Left cardiac atrium (tissue), 4 donors: ENCODE results near the gene ZPBP. TPM values are rescaled to one million over a fixed set of nuclear protein-coding genes. Genes with fewer than 3 reads are reported as not detected.

Experiments
- ATAC-seq, 2 donors: fragments of 200-7000 bp; cut with Tn5 transposase; one replicate each; pipeline ENCODE4 v1.9.1; 2020; ENCODE audit warnings: mild to moderate bottlenecking in 2 of 2, moderate library complexity in 2 of 2
- DNase-seq: peaks from one replicate; pipeline ENCODE4 v3.0.0-alpha.2; 2020
- intact Hi-C, 2 donors: fragments of 100-400 bp; cut with DNase I; formaldehyde crosslinking; loops; one replicate each; pipeline versions ENCODE4 v1.14.1 to v1.15.1; 2022 to 2023
- long read RNA-seq: library from polyadenylated mRNA; unstranded; transcript quantifications from one replicate; pipeline ENCODE4 v2.0.0, GENCODE V29; 2021
- total RNA-seq, 2 donors: library from RNA; stranded (reverse); fragmentation: NEBNext Ultra II Directional; extraction: Animal tissue kit (Norgen Biotek cat#: 25700); gene quantifications; one replicate each; pipeline ENCODE4 v1.2.1, GENCODE V29; 2021
- donor health status: DM: no; HTN: yes; CAD: no.
- donor health status: DM: no; HTN: yes; CAD: no; lungs with severe emphysema.
- donor health status: DM: yes; HTN: yes; CAD: no.
- donor health status: Dilated cardiomyopathy.

Gene ZPBP, protein sequence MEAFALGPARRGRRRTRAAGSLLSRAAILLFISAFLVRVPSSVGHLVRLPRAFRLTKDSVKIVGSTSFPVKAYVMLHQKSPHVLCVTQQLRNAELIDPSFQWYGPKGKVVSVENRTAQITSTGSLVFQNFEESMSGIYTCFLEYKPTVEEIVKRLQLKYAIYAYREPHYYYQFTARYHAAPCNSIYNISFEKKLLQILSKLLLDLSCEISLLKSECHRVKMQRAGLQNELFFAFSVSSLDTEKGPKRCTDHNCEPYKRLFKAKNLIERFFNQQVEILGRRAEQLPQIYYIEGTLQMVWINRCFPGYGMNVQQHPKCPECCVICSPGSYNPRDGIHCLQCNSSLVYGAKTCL
- not detected for total RNA-seq
- long read RNA-seq: 0 reads

DNA sequence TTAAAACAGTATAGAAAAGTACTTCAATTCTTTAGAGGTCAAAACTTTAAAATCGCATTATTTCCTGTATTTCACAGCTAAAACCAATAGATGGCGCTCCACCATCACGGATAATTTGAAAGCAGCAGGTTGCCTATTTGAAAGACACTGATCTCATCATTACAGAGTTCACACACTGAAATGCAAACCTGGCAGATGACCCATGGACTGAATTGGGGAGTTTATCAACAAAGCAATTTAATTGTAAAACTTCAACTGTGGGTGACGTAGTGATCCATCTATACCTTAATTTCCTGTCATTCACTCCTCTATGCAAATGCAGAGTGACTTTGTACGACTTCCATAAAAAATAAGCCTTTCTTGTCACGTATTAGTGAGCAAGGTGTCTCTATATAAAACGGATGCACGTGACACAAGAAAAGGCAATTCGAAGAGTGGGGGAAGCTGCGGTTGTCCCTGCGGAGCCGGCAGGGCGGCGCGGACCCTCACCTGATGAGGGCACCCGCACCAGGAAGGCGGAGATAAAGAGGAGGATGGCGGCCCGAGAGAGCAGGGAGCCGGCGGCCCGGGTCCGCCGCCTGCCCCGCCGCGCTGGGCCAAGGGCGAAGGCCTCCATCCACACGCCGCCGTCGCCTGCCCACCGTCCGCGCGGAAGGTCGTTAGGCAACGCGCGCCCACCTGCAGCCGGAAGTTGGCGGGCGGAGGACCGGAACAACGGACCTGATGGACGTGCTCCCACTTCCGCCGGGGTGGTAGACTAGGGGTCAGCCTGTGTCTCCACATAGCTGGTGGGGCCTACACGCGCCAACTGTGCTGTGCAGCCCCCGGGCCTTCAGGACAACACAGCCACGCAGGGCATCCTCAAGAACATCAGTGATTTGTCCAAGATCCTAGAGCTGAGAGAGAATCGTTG lies at the start of gene ZPBP:
Gene ZPBP (minus strand): TSS at position 668 of the 913 bp plus-strand sequence. CDS start 52 bp downstream, at position 616.
- peak; percentile 22 for DNase-seq
- intact Hi-C loops: loop anchor here in 1 of 2 donors (5.0 to 10.0 kb wide), 3 partner anchors 582 to 1274 kb away; no protein-coding TSS in a partner anchor
- ATAC-seq: peak; percentile 71 to 76

DNA sequence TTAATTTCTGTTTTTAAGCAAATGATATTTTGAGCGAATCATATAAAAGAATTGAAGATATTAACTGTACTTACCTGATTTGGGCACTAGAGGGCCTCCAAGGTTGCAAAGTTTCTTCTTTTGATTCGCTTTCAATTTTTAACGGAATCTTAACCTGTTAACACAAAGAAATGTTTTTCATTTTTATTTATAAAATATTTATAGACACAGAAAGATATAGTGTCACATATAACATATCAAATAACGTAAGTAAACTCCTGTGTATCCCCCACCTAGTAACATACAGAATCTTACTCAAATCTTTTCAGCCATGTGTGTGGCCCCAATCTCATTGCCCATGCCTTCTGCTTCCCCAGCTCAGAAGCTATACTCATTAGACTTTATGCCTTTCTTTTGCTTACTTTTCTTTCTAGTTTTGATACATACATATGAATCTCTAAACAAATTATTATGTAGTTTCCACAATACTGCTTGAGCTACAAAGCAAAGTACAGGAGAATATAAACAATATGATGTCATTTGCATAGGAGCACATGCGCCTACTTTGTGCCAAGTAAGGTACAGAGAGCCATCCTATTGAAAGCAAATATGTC lies 49.5 kb upstream of the ZPBP start:
- DNase-seq (no peak), ATAC-seq (no peak)
- intact Hi-C loops: loop anchor here (2.0 to 10.0 kb wide), 3 partner anchors 272 to 1020 kb away; no protein-coding TSS in a partner anchor

DNA sequence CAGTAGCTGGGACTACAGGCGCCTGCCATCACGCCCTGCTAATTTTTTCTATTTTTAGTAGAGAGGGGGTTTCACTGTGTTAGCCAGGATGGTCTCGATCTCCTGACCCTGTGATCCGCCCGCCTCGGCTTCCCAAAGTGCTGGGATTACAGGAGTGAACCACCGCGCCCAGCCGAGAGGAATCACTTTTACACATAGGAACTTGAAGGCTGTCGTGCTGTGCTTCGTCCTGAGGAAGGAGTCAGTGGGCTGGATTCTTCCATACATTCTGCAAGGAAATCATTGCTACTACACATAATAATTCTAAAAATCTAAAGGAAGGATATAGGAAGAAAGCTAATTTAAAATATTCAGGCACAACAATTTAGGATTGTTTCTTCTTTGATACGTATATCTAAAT lies 48.8 kb upstream of the ZPBP start:
- no peak for ATAC-seq
- intact Hi-C loops: loop anchor here (2.0 to 10.0 kb wide), 3 partner anchors 273 to 1020 kb away; no protein-coding TSS in a partner anchor
- DNase-seq: no peak

DNA sequence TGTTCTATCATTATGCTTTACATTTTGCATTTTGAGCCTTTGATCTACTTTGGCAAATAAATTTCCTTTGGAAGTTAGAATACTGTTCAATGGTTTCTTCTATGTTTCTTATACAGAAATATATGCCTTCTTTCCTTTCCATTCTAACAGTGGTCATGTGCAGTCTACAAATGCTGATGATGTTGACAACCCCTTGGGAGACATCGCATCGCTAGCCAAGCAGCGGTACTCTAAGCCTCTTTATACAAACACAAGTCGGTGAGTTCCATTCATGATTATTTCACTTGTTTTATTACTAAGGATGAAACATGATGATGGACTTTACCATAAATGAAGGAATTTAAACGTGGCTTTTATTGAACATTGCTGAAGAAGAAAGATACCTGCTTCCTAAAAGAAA lies 48.1 kb upstream of the ZPBP start:
- intact Hi-C loops: loop anchor here (5.0 to 10.0 kb wide), 2 partner anchors 274 to 1021 kb away; no protein-coding TSS in a partner anchor
- ATAC-seq: no peak
- no peak for DNase-seq

DNA sequence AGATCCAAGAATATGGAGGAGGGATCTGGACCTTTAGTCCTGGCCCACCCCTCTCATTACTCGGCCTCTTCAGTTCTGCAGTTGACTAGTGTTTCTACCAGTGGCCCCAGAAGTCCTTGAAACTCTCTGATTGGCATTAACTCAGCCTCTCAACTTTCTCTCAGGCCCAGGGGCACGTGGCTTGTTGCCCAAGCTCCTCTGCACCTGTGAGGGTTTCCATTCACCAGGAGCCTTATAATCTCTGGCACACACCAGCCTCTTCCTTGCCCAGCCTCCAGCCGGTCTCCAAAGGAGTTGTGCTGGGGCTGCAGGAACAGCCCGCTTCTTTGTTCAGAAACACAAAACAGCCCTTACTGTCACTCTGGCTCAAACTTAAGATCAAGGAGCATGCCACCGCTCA lies 47.6 kb upstream of the ZPBP start:
- no peak for ATAC-seq
- no peak for DNase-seq
- intact Hi-C loops: loop anchor here (5.0 to 10.0 kb wide), 2 partner anchors 274 to 1022 kb away; no protein-coding TSS in a partner anchor

DNA sequence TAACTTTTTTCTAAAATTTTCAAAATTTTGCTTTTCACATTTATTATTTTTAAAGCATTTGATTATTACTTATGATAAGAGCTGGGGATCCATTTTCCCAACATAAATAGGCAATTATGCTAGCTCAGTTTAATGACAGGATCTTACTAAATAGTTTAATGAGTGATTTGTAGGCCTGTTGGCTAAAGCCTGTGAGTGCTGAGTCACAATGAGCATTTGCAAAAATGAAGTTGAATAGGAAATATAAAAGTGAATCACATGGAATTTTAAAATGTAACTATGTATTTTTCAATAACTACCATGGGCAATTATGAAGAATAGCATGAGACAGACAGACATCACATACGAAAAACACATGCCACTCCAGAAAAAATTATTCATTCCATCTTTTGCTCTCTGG lies 45.1 kb upstream of the ZPBP start:
- ATAC-seq: no peak

DNA sequence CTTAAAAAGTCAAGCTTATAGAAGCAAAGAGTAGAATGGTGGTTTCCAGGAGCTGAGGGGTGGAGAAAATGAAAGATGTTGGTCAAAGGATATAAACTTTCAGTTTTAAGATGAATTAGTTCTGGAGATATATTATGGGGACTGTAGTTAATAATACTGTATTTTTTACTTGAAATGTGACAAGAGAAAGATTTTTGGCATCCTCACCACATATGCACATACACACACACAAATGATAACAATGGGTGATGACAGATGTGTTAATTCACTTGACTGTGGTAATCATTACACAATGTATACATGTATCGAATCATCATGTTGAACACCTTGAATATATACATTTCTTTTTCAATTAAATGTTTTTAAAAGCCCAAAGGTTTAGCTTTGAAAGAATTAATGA lies 32.7 kb upstream of the ZPBP start:
- DNase-seq: no peak
- intact Hi-C loops: no loop called here
- ATAC-seq: no peak

More for the DNA sequence above, 45.1 kb upstream of the ZPBP start:
- intact Hi-C loops: no loop called here
- DNase-seq: no peak

DNA sequence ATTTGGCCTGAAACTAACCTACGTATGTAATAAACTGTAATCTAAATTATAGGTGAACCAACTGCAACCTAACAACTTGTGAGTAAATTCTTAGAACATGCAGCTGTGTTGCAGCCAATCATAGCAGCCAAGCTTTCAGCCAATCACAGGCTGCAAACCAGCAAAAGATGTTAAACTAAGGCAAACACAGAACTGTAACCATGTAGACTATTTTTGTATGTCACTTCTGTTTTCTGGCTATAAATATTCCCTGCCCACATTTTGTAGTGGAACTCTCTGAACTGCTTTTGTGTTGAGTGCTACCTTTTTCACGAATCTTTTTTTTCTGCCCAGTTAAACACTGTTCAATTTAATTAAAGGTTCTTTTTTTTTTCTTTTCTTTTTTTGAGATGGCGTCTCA lies 28.2 kb upstream of the ZPBP start:
- no peak for ATAC-seq
- DNase-seq: no peak
- intact Hi-C loops: no loop called here

DNA sequence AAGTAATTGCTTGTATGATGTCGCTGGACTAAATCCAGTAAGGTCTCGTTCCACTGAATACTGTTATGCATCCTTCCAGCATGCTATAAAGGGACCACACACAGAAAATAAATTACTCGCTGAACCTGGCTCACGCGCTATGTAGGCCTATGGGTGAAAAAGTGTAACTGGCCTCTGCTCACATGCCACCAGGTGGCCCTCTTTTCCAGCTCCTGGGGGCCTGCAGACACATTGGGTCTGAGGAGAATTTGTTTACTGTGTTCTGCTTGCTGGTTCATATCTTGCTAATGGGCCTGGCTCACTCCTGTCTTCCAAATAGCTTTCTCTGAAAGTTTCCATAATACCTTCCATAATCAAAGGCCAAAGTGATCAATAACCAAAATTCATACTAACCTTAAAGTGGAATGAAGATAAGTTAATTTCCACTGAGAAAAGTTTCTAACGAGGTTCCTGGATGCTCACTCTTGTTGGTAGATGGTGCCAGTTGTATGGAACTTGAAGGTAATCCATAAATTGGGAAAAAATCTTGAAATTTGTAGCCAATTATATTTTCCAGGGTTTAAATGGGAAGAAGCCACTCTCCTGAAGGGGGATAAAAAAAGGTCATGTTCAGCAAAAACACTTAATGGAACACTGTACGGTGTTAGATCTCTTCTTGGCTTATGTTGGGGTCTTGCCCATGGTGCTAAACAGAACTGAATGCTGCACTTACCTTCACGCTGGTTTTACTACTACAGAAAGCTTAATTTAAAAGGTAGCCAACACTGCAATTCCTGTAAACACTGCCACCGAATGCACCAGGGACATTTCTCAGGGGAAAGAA lies 27.0 kb upstream of the ZPBP start:
- intact Hi-C loops: no loop called here
- no peak for DNase-seq
- no peak for ATAC-seq

DNA sequence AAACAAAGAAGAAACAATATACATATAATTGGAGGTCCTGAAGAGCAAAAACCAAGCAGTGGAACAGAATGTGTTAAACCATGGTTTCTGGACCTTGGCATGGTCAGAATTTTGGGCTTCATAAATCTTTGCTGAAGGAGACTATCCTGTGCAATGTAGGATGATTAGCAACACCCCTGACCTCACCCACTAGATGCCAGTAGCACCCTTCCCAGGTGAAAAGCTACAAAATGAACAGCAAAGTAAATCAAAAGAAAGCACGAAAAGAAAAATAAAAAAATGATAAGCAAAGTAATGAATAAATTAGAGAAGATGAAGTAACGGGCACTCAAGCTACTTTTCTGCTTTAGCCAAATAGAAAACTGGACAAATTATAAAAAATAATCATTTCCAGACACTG lies 19.2 kb upstream of the ZPBP start:
- ATAC-seq: no peak
- intact Hi-C loops: no loop called here
- DNase-seq: no peak

DNA sequence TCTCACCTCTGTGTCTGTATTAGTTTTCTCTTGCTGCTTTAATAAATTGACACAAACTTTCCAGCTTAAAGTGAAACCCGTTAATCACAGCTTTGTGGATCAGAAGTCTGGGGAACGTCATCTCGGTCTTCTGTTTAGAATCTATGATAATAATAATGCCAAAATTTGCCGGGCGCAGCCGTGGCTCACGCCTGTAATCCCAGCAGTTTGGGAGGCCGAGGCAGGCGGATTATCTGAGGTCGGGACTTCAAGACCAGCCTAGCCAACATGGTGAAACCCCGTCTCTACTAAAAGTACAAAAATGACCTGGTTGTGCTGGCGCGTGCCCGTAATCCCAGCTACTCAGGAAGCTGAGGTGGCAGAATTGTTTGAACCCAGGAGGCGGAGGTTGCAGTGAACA lies 8.8 kb upstream of the ZPBP start:
- DNase-seq (no peak), ATAC-seq (no peak)
- intact Hi-C loops: no loop called here

DNA sequence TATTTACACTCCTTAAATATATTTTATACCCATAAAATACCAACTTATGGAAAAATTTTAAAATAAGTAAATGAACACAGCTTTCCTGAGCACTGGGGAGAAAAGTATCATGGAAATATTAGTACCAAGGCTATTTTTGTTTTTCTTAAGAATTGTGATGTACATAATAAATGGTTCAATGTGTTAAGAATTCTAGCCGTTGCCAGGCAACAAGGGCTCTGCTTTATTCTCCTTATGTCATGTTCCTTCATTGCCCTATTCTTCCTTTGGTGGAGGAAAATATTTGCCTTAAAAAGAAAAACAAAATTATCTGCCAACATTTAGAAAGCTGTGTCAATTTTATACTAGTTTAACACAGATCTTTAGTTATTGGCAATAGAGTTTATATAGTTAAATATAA lies 2.6 kb upstream of the ZPBP start:
- intact Hi-C loops: loop anchor here in 1 of 2 donors (10.0 kb wide), 1 partner anchor 579 kb away; no protein-coding TSS in a partner anchor
- DNase-seq: no peak
- ATAC-seq: no peak

DNA sequence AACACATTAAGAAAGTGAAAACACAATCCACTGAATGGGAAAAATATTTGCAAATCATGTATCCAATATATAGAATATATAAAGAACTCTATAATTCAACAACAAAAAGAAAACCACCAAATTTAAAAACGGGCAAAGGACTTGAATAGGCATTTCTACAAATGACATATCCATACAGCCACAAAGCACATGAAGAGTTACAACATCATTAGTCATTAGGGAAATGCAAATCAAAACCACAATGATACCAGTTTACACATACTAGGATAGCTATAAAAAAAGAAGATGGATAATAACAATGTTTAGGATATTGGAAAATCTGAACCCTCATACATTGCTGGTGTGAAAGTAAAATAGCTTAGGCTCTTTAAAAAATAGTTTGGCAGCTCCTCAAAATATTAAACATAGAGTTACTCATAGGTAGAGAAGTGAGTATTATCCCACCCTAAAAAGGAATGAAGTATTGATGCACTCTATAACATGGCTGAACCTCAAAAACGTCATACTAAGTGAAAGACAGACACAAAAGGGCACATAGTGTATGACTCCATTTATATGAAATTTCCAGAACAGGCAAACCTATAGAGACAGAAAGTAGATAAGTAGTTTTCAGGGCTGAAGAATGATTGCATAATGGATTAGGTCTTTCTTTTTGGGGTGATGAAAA lies 4.5 kb downstream of the ZPBP start:
- DNase-seq: no peak
- ATAC-seq: no peak
- intact Hi-C loops: no loop called here

DNA sequence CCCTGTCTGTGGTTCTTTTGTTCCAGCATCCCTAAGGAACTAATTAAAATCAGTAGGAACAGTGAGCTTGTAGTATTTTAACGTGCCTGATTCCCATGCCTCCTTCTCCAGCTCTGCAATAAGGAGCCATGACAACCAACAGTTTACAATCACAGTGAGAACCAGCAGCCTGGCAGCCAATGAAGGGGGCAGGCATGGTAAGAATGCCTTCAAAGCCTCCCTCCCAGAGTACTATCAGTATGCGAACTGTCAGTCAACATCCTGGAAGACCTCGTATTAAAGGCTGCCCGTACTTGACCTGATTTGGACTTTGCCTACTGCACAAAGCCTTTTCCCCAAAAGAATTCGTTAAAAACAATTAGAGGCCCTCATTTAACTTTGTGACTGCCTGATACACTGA lies 7.7 kb downstream of the ZPBP start:
- intact Hi-C loops: no loop called here
- DNase-seq (peak; percentile 25), ATAC-seq (peak in 1 of 2 donors; percentile 76)

DNA sequence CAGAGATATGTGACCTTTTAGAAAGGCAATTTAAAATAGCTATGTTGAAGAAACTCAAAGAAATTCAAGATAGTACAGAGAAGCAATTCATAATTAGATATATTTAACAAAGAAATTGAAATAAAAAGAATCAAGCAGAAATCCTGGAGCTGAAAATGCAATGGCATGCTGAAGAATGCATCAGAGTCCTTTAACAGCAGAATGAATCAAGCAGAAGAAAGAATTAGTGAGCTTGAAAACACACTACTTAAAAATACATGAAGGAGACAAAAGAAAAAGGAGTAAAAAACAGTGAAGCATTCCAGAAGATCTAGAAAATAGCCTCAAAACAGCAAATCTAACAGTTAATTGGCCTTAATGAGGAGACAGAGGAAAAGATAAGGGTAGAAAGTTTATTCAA lies 20.0 kb downstream of the ZPBP start:
- ATAC-seq (no peak), DNase-seq (no peak)
- intact Hi-C loops: no loop called here

DNA sequence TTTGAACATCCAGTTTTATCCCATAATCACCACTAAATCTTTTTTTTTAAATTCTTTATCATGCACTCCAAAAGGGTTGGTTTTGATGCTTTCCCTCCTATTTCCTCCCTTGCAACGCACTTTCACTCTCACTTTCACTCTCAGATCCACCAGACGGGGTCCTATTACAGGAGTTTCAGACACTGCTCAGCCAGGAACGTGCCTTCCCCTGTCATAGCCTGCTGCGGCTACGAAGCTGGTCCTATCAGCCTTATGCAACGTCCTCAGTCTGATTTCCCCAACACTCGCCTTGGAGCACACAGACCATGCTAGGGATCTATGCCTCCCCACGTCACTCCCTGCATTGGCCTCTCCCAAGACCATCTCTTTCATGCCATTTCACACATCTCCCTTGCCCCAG lies 23.4 kb downstream of the ZPBP start:
- ATAC-seq (peak; percentile 79 to 87), DNase-seq (peak; percentile 49)
- intact Hi-C loops: no loop called here

DNA sequence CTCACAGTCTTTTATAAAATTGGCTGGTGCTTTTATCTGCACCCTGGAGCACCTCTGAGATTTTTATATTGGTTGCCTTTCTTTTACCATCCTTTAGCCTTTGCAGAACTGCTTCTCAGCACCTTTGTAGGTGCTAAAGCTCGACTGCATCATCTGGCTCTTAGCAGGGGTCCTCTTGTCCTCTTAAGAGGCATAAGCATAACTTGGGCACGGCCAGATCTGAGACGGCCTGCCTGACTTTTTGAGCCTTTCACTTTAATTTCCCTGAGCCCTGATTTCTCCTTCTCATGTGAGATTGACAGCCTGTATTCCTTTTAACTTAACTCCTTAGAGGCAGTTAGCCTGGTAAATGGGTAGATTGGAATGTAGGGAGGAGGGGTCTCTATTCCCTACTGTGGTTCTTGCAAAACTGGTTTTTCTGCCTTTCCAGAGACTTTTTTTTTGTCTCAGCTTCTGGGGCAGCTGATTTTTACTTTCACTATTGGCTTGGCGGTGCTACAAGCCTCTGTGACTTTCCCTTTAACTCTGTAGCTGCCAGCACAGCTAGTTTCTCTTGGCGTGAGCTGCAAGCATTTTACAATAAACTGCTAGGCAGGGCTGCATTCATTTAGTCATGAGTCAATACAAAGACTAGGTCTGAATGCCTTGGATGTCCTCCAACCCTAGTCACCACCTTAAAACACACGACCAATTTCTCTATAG lies 24.0 kb downstream of the ZPBP start:
- ATAC-seq (peak; percentile 78 to 83), DNase-seq (no peak)
- intact Hi-C loops: no loop called here

DNA sequence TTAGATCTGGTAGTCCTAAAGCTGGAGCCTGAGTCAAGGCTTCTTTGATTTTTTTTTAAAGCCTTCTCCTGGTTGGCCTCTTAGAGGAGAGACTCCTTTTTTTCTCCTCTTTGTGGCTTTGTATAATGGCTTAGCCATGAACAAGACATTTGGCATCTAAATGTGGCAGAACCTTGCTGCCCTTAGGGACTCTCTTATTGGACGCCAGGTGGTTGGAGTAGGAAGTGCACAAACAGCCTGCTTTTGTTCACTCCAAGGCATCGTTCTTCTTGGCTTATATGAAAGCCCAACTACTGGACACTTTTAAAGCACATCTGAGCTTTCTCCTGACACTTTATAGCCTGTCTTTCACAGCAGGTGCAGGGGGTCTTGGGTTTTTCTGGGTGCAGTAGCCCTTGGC lies 25.0 kb downstream of the ZPBP start:
- peak in 1 of 2 donors; percentile 59 for ATAC-seq

More for the DNA sequence above, 25.0 kb downstream of the ZPBP start:
- intact Hi-C loops: no loop called here
- no peak for DNase-seq
